ENCODE measurements around the gene MATK. TPM values are rescaled to one million over a fixed set of nuclear protein-coding genes. Genes with fewer than 3 reads are reported as not detected.

MATK gene
- total and polyA plus RNA-seq, 4 donors, result 0.78 to 7.0 (median 1.8) TPM

- no peaks in the 10 kb centered on the region for H3K36me3 ChIP-seq (ENCODE audit: control insufficient read depth in 4 of 4, insufficient read depth in 3 of 4, low read depth in 1 of 4, low read length in 3 of 4)
- H3K9me3 ChIP-seq (ENCODE audit: control insufficient read depth in 4 of 4, low read length in 3 of 4), result no peaks in the 10 kb centered on the region
- no peak for DNase-seq (ENCODE audit: low spot score)
- TF ChIP-seq FOXA2 (IDR thresholded peaks at IDR 0.05) (no peak), YY1 (IDR thresholded peaks at IDR 0.05) (no peak), NR2F2 (IDR thresholded peaks at IDR 0.05) (no peak), REST (IDR thresholded peaks at IDR 0.05) (no peak), MAX (IDR thresholded peaks at IDR 0.05) (no peak), RAD21 (IDR thresholded peaks at IDR 0.05) (no peak), FOXA1 (IDR thresholded peaks at IDR 0.05) (no peak), SP1 (IDR thresholded peaks at IDR 0.05) (no peak), EGR1 (IDR thresholded peaks at IDR 0.05; ENCODE audit: low read depth in 2 of 2) (no peak), JUND (IDR thresholded peaks at IDR 0.05) (no peak), HNF4A (conservative IDR thresholded peaks at IDR 0.05) (no peak), GABPA (IDR thresholded peaks at IDR 0.05 in 1 of 2, conservative IDR thresholded peaks at IDR 0.05 in 1 of 2) (no peak), HNF4G (IDR thresholded peaks at IDR 0.05) (no peak), RXRA (IDR thresholded peaks at IDR 0.05) (no peak), TAF1 (conservative IDR thresholded peaks at IDR 0.05) (no peak)
- TF ChIP-seq, protein P1, sequence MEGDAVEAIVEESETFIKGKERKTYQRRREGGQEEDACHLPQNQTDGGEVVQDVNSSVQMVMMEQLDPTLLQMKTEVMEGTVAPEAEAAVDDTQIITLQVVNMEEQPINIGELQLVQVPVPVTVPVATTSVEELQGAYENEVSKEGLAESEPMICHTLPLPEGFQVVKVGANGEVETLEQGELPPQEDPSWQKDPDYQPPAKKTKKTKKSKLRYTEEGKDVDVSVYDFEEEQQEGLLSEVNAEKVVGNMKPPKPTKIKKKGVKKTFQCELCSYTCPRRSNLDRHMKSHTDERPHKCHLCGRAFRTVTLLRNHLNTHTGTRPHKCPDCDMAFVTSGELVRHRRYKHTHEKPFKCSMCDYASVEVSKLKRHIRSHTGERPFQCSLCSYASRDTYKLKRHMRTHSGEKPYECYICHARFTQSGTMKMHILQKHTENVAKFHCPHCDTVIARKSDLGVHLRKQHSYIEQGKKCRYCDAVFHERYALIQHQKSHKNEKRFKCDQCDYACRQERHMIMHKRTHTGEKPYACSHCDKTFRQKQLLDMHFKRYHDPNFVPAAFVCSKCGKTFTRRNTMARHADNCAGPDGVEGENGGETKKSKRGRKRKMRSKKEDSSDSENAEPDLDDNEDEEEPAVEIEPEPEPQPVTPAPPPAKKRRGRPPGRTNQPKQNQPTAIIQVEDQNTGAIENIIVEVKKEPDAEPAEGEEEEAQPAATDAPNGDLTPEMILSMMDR (IDR thresholded peaks at IDR 0.05; ENCODE audit: low read depth, low read length, missing input control), result no peak
- TF ChIP-seq, protein P2, sequence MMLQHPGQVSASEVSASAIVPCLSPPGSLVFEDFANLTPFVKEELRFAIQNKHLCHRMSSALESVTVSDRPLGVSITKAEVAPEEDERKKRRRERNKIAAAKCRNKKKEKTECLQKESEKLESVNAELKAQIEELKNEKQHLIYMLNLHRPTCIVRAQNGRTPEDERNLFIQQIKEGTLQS (IDR thresholded peaks at IDR 0.05), result no peak
- TF ChIP-seq, protein P3, sequence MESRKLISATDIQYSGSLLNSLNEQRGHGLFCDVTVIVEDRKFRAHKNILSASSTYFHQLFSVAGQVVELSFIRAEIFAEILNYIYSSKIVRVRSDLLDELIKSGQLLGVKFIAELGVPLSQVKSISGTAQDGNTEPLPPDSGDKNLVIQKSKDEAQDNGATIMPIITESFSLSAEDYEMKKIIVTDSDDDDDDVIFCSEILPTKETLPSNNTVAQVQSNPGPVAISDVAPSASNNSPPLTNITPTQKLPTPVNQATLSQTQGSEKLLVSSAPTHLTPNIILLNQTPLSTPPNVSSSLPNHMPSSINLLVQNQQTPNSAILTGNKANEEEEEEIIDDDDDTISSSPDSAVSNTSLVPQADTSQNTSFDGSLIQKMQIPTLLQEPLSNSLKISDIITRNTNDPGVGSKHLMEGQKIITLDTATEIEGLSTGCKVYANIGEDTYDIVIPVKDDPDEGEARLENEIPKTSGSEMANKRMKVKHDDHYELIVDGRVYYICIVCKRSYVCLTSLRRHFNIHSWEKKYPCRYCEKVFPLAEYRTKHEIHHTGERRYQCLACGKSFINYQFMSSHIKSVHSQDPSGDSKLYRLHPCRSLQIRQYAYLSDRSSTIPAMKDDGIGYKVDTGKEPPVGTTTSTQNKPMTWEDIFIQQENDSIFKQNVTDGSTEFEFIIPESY (IDR thresholded peaks at IDR 0.05), result no peak
- H3K27me3 ChIP-seq (ENCODE audit: control insufficient read depth in 4 of 4, insufficient read depth in 4 of 4, low read length in 3 of 4), result no peaks in the 10 kb centered on the region
- no peak overlapping the region for H3K4me3 ChIP-seq (ENCODE audit: low read depth in 1 of 3, low read length in 3 of 3)
- H3K9ac ChIP-seq (ENCODE audit: low read depth in 1 of 2, low read length in 2 of 2), result no peak overlapping the region
- H3K4me1 ChIP-seq (ENCODE audit: control insufficient read depth in 4 of 4, insufficient read depth in 4 of 4, low read length in 3 of 4), result no peaks in the 10 kb centered on the region
- no peak overlapping the region for H3K27ac ChIP-seq (ENCODE audit: low read depth in 1 of 2, low read length in 2 of 2)
- 73% methylated on average over 45 of the region's 45 CpGs for WGBS
Observed at GRCh38 chr19:3830621-3831589, 44.7 kb upstream of the MATK start.
